Fibroblast of lung (primary cell): Measurements from ENCODE around the gene IL16.

Source experiments
- CTCF ChIP-seq, 2 donors: IDR thresholded peaks in 1 of 2; conservative IDR thresholded peaks in 1 of 2; 1 replicate in 1 of 2; 2 replicates in 1 of 2; pipeline ENCODE4 v1.5.1; 2011 to 2012; ENCODE audit warnings: low read length in 2 of 2, control low read depth in 1 of 2, inconsistent platforms in 1 of 2, low read depth in 1 of 2, mild to moderate bottlenecking in 1 of 2
- EZH2 ChIP-seq: IDR thresholded peaks from 2 replicates; pipeline ENCODE4 v1.5.1; 2012; ENCODE audit warnings: low read length, control low read depth, mild to moderate bottlenecking; ENCODE audit errors: missing control alignments

GRCh38 chr15:81235276-81236123 lies 38.8 kb downstream of the IL16 start:
- TF ChIP-seq CTCF (conservative IDR thresholded peaks at IDR 0.05 in 1 of 2, IDR thresholded peaks at IDR 0.05 in 1 of 2; ENCODE audit: low read depth in 1 of 2, low read length in 2 of 2), result no peak
- TF ChIP-seq EZH2, result no peak
